ENCODE data around the gene JAZF1. TPM values are rescaled to one million over a fixed set of nuclear protein-coding genes. Genes with fewer than 3 reads are reported as not detected.
A peak's percentile ranks its signal among the peaks of the same experiment; 100 is the strongest.

Gene JAZF1
- total RNA-seq, 1 donor from 2014 or later: 7.2 TPM

DNA sequence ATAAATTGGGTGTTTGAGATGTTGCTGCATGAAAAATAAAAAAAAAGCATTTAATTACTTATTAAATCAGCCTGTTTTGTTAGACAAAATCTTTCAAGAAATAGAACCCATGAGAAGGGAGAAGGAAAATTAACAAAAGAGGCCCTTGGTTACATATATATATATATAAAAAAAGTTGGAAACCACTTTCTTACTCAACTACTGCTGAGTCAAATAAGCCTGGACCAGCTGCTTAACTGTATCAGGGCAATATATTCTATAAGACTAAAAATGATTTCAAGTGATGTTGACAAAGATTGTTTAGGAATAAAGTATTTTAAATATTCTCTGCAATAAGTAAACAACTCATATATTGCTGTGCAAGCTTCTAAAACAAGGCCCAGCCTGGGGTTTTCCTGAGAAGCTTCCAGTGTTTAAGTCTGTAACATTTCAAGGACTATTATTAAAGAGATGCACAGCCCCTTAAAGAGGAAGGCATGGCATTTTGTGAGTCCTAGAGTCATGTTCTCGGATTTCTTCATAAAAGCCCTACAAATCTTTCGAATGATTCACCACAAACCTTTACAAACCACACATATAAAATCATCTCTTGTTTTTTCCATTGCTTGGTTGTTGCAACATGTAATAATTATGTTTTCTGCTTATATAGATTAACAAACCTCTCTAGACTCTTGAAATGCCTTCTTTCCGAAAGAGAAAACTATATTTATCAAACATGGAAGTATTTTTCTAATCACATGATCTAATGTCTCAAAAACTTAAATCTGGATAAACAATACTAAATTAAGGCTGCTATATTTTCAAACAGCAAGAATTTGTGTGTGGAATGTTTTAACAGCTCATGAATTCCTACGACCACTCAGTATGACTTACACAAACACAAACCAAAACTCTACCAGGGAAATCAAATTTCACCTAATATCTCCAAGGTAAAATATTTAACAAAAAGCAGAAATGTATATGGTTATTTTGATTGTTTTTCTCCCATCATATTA lies 14.3 kb downstream of the JAZF1 start:
- TF ChIP-seq, protein P1, sequence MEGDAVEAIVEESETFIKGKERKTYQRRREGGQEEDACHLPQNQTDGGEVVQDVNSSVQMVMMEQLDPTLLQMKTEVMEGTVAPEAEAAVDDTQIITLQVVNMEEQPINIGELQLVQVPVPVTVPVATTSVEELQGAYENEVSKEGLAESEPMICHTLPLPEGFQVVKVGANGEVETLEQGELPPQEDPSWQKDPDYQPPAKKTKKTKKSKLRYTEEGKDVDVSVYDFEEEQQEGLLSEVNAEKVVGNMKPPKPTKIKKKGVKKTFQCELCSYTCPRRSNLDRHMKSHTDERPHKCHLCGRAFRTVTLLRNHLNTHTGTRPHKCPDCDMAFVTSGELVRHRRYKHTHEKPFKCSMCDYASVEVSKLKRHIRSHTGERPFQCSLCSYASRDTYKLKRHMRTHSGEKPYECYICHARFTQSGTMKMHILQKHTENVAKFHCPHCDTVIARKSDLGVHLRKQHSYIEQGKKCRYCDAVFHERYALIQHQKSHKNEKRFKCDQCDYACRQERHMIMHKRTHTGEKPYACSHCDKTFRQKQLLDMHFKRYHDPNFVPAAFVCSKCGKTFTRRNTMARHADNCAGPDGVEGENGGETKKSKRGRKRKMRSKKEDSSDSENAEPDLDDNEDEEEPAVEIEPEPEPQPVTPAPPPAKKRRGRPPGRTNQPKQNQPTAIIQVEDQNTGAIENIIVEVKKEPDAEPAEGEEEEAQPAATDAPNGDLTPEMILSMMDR (IDR thresholded peaks at IDR 0.05; ENCODE audit: unreplicated experiment): no peak
- no peaks in the 10 kb centered on the region for H3K36me3 Mint-ChIP-seq
- peaks cover 17% of the 10 kb centered on the region for H3K4me1 Mint-ChIP-seq
- DNase-seq (ENCODE audit: low spot score in 2 of 2, unreplicated experiment in 2 of 2): no peak
- H3K4me3 Mint-ChIP-seq: no peak overlapping the region
- H3K27ac Mint-ChIP-seq: peak overlapping the region; percentile 36
- no peaks in the 10 kb centered on the region for H3K9me3 Mint-ChIP-seq
- no peaks in the 10 kb centered on the region for H3K27me3 Mint-ChIP-seq (ENCODE audit: low read depth)

DNA sequence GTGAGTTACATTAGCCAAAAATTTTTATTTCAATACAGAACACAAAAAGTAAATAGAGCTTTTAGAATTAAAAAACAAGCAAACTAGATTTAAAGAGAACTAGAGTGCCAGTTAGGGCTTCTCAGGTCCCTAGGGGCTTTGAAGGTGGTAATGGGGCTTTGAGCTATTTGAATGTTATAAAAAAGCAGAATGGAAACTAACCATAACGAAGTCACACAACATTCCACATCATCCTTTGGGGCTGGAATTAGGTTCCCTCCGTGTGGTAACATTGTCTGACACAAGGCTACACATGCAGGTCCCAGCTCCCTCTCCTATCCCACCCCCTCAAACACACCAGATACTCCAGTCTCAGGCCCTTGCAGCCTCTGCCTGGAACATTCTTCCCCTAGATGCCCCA lies 15.3 kb downstream of the JAZF1 start:
- Mint-ChIP-seq H3K9me3 (no peaks in the 10 kb centered on the region), H3K4me1 (peaks cover 17% of the 10 kb centered on the region), H3K36me3 (no peaks in the 10 kb centered on the region), H3K4me3 (no peak overlapping the region), H3K27me3 (ENCODE audit: low read depth) (no peaks in the 10 kb centered on the region), H3K27ac (peak overlapping the region; percentile 2)
- DNase-seq (ENCODE audit: low spot score in 2 of 2, unreplicated experiment in 2 of 2): no peak
- TF ChIP-seq, protein P1 (IDR thresholded peaks at IDR 0.05; ENCODE audit: unreplicated experiment): no peak

DNA sequence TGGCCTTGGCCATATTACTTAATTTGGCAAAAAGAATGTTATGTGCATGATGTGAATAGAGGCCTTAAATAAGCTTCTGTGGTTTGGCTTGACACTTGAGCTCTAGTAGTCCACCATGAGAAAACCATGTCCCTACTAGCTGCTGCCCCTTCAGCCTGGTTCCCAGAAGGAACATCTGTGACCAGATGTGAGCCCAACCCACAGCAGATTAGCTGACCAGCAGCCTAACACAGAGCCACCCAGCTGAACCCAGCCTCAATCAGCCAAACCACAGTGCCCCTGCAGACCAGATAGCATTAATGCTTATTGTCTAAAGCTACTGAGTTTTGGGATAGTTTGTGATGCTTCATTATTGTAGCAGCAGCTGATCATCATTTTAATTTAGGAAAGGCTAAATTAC lies 16.6 kb downstream of the JAZF1 start:
- TF ChIP-seq, protein P1 (IDR thresholded peaks at IDR 0.05; ENCODE audit: unreplicated experiment): no peak
- Mint-ChIP-seq H3K27me3 (ENCODE audit: low read depth) (no peaks in the 10 kb centered on the region), H3K4me3 (no peak overlapping the region), H3K36me3 (no peaks in the 10 kb centered on the region), H3K4me1 (peaks cover 13% of the 10 kb centered on the region), H3K27ac (no peak overlapping the region), H3K9me3 (no peaks in the 10 kb centered on the region)
- no peak for DNase-seq (ENCODE audit: low spot score in 2 of 2, unreplicated experiment in 2 of 2)

DNA sequence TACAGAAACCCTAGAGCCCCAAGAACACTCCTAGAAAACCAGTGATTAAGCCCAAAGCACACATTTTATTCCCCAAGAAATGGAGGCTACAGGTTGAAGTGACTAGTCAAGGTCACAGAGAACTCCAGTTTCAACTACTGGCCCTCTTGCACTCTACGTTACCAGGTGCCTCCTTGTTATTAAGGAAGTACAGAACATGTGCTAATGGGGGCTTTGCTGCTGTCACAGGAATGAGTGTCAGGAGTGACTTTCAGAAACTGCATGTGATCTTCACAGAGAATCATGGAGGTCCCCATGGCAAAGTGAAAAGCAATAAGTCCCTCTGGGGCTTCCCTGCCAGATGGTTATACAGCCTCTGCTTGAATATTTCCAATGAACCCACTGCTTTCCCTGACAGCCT lies 19.3 kb downstream of the JAZF1 start:
- H3K27me3 Mint-ChIP-seq (ENCODE audit: low read depth): no peaks in the 10 kb centered on the region
- H3K36me3 Mint-ChIP-seq: no peaks in the 10 kb centered on the region
- peaks cover 6% of the 10 kb centered on the region for H3K4me1 Mint-ChIP-seq
- TF ChIP-seq, protein P1 (IDR thresholded peaks at IDR 0.05; ENCODE audit: unreplicated experiment): no peak
- H3K4me3 Mint-ChIP-seq: no peak overlapping the region
- H3K9me3 Mint-ChIP-seq: no peaks in the 10 kb centered on the region
- no peak for DNase-seq (ENCODE audit: low spot score in 2 of 2, unreplicated experiment in 2 of 2)
- no peak overlapping the region for H3K27ac Mint-ChIP-seq

DNA sequence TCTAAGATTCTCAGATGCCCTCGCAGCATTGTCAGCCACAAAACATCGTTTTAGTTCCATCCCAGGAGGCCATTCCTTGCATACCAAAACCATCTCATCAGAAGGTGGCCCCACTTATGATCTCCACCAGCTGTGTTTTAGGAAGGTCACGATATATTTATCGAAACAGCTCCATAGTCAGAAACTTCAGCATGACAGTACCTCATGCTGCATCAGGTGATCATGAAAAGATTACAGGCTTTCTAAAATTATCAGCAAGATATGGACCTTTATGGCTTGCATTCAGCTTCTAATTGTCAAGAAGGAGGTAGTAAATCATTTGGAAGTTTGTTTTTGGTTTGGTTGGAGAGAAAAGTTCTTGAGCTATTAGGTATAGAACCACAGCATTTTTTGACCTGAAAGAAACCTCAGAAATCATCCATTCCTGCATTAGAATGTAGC lies 20.0 kb downstream of the JAZF1 start:
- TF ChIP-seq, protein P1 (IDR thresholded peaks at IDR 0.05; ENCODE audit: unreplicated experiment): no peak
- H3K4me3 Mint-ChIP-seq: no peak overlapping the region
- no peak overlapping the region for H3K27ac Mint-ChIP-seq

More for the DNA sequence above, 20.0 kb downstream of the JAZF1 start:
- no peaks in the 10 kb centered on the region for H3K36me3 Mint-ChIP-seq
- no peak for DNase-seq (ENCODE audit: low spot score in 2 of 2, unreplicated experiment in 2 of 2)
- peaks cover 3% of the 10 kb centered on the region for H3K4me1 Mint-ChIP-seq
- H3K9me3 Mint-ChIP-seq: no peaks in the 10 kb centered on the region
- H3K27me3 Mint-ChIP-seq (ENCODE audit: low read depth): no peaks in the 10 kb centered on the region

Measured in mesothelial cell of epicardium (in vitro differentiated cells).